Naive thymus-derived CD8-positive, alpha-beta T cell (primary cell): ENCODE results near the gene HABP2. TPM values are rescaled to one million over a fixed set of nuclear protein-coding genes. Genes with fewer than 3 reads are reported as not detected.

Source experiments
- ATAC-seq, 2 donors: fragments of 150-1000 bp; cut with Tn5 transposase in 1 of 2; sonication (Bioruptor Pico), chemical (Tn5 transposase) in 1 of 2; 1 replicate in 1 of 2; 2 replicates in 1 of 2; pipeline ENCODE4 v1.10.0; 2021; ENCODE audit warnings: mild to moderate bottlenecking in 2 of 2, moderate library complexity in 2 of 2
- POLR2A ChIA-PET: fragments of 350-600 bp; sonication (Branson Sonifier 250); formaldehyde crosslinking; loops from one replicate; lab custom pipeline; 2021; ENCODE audit warnings: antibody characterized with exemption; lab: Charles Lee
- DNase-seq, 10 donors: peaks; one replicate each; pipeline versions ENCODE4 v3.0.0 to v3.0.0-alpha.2; 2020 to 2022
- H3K27ac Mint-ChIP-seq, 10 donors: one replicate each; pipeline ENCODE4 v1.8.0; 2020 to 2022; ENCODE audit warnings: mild to moderate bottlenecking in 10 of 10, mixed read lengths in 10 of 10, moderate library complexity in 4 of 10, inconsistent platforms in 1 of 10
- H3K27me3 Mint-ChIP-seq, 5 donors: one replicate each; pipeline ENCODE4 v1.8.0; 2021 to 2022; ENCODE audit warnings: mixed read lengths in 5 of 5
- H3K36me3 Mint-ChIP-seq, 3 donors: one replicate each; pipeline ENCODE4 v1.8.0; 2020 to 2022; ENCODE audit warnings: mixed read lengths in 3 of 3, mild to moderate bottlenecking in 2 of 3, inconsistent platforms in 1 of 3
- H3K4me1 Mint-ChIP-seq, 4 donors: one replicate each; pipeline ENCODE4 v1.8.0; 2021 to 2022; ENCODE audit warnings: mixed read lengths in 4 of 4
- H3K4me3 Mint-ChIP-seq, 10 donors: one replicate each; pipeline ENCODE4 v1.8.0; 2020 to 2022; ENCODE audit warnings: mild to moderate bottlenecking in 10 of 10, mixed read lengths in 10 of 10, moderate library complexity in 6 of 10, inconsistent platforms in 1 of 10
- H3K9me3 Mint-ChIP-seq, 9 donors: one replicate each; pipeline ENCODE4 v1.8.0; 2020 to 2022; ENCODE audit warnings: mixed read lengths in 9 of 9, mild to moderate bottlenecking in 3 of 9, inconsistent platforms in 1 of 9, moderate library complexity in 1 of 9
- polyA plus RNA-seq, 3 donors: library from polyadenylated mRNA; unstranded; fragments of 300-500 nt; fragmentation: Illumina TruSeq; gene quantifications; one replicate each; pipeline ENCODE4 v1.2.3, GENCODE V29; 2021
- total RNA-seq, 8 experiments: library from RNA in 2 of 8; stranded (reverse) in 2 of 8; gene quantifications; one replicate each; pipeline ENCODE4 v1.2.3 and lab custom pipeline; 2021 to 2026

HABP2 gene
- total and polyA plus RNA-seq, 5 experiments from 2014 or later, result not detected

DNA sequence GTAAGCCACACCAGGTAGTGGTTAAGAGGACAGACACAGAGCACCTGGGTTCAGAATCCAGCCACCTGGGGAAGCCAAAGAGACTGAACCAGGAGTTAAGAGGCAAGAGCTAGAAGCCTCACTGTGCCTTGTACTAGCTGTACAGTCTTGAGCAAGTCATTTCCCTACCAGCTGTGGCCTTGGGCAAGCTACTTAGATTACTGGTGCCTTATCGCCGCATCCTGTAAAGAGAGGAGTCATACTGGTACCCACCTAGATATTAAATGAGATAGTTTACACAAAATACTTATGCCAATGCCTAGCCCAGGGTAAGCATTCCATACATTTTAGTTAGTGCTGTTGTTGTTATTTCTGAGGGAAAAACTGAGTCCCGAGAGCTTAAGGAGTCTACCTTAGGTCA is 47.7 kb downstream of the HABP2 start:
- ATAC-seq (no peak), DNase-seq (no peak)
- peaks cover 6 to 35% (median 7%) of the 10 kb centered on the region in 5 donors for H3K27me3 Mint-ChIP-seq
- H3K4me1 Mint-ChIP-seq, result no peaks in the 10 kb centered on the region
- no peak overlapping the region for H3K4me3 Mint-ChIP-seq
- H3K36me3 Mint-ChIP-seq, result no peaks in the 10 kb centered on the region
- POLR2A ChIA-PET, result no interaction called here
- H3K9me3 Mint-ChIP-seq, result peaks cover 0 to 6% (median 0%) of the 10 kb centered on the region in 9 donors
- H3K27ac Mint-ChIP-seq, result no peak overlapping the region

DNA sequence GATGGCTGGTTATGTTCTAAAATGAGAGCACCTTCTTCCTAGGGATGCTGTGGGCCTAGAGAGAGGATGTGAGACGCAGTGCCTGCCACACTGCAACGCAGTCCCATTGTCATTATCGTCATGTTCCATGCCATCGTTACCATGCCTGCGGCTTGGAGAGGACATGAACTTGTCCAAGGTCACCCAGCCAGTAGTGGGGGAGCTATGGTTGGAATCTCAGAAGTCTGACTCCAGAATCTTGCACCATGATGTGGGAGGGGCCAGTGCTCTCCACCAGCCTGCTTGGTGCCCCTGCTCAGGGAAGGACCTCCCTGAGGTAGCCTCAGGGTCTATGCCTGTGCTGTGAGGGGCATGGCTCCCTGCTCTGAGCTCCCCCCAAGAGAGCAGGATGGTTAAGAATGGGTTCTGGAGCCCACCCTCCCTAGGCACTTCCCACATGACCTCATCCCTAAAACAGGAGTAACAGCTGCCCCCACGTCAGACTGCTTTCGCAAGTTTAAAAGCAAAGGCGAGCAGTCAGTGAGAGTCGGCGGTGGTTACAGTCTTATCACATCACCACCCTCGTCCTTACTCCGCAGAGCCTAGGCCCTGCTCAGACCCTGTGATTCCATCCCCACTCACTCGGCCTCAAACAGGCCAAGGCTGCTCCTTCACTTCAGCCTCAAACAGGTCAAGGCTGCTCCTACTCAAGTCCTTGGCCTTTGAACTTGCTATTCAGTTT is 50.4 kb downstream of the HABP2 start:
- H3K27ac Mint-ChIP-seq, result no peak overlapping the region
- ATAC-seq (no peak), DNase-seq (no peak)
- peaks cover 0 to 6% (median 0%) of the 10 kb centered on the region in 9 donors for H3K9me3 Mint-ChIP-seq
- peaks cover 7 to 50% (median 10%) of the 10 kb centered on the region in 5 donors for H3K27me3 Mint-ChIP-seq
- POLR2A ChIA-PET, result no interaction called here
- H3K36me3 Mint-ChIP-seq, result no peaks in the 10 kb centered on the region
- no peak overlapping the region for H3K4me3 Mint-ChIP-seq
- no peaks in the 10 kb centered on the region for H3K4me1 Mint-ChIP-seq

DNA sequence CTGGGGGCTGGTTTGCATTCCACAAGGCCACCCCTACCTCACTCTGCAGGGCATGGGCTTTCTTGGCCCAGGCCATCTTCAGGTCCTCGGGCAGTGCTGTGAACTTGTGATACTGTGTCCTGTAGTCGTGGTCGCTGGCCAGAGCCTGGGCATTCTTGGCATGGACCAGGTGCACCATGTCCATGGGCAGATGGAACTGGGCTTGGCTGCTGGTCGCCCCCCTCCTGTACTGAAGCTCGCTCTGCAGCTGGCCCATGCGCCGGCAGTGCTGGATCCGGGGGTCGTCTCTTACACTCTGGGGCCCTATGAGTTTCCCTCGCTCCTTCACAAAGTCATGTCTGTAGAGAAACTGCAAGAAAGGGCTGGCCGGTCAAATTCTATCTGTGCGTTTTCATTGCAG is 51.7 kb downstream of the HABP2 start:
- H3K36me3 Mint-ChIP-seq, result no peaks in the 10 kb centered on the region
- POLR2A ChIA-PET, result no interaction called here
- peaks cover 0 to 6% (median 0%) of the 10 kb centered on the region in 9 donors for H3K9me3 Mint-ChIP-seq
- H3K27me3 Mint-ChIP-seq, result peaks cover 9 to 57% (median 12%) of the 10 kb centered on the region in 5 donors
- H3K4me1 Mint-ChIP-seq, result no peaks in the 10 kb centered on the region
- DNase-seq, result no peak
- H3K4me3 Mint-ChIP-seq, result no peak overlapping the region
- no peak for ATAC-seq
- no peak overlapping the region for H3K27ac Mint-ChIP-seq

DNA sequence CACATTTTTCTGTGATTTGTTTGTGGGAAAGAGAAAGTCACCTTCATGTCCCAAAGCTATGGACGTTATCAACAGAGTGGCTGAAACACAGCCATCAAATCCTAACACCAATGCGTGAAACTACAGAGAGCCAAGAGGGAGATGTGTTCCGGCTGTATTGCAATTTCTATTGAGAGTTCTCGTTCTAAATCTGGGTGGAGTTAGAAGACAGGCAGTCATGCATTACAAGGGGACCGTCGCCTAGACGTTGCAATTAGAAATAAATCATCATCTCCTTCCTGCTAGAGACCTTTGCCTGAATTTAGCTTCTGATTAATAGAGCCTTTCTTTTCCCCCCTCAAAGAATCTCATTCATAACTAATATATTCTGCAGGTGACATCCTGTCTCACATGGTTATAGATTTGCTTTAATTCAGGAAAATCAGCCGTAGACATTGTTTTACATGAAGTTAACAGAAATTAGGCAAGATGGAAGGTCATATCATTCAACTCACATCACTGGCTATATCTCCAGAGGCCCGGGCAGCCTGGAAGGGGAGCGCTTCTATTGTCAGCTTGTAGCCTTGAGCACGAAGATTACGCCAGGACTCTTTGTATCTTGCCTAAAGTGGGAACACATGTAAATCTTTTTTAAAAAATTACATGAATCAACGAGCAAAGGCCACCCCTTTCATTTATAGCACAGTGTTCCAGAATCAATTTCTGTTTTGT is 52.6 kb downstream of the HABP2 start:
- H3K4me1 Mint-ChIP-seq, result no peaks in the 10 kb centered on the region
- no peak for ATAC-seq
- H3K9me3 Mint-ChIP-seq, result peaks cover 0 to 6% (median 0%) of the 10 kb centered on the region in 9 donors
- no peak overlapping the region for H3K27ac Mint-ChIP-seq
- POLR2A ChIA-PET, result no interaction called here
- H3K4me3 Mint-ChIP-seq, result no peak overlapping the region
- peaks cover 10 to 51% (median 11%) of the 10 kb centered on the region in 5 donors for H3K27me3 Mint-ChIP-seq
- DNase-seq, result no peak
- H3K36me3 Mint-ChIP-seq, result no peaks in the 10 kb centered on the region

DNA sequence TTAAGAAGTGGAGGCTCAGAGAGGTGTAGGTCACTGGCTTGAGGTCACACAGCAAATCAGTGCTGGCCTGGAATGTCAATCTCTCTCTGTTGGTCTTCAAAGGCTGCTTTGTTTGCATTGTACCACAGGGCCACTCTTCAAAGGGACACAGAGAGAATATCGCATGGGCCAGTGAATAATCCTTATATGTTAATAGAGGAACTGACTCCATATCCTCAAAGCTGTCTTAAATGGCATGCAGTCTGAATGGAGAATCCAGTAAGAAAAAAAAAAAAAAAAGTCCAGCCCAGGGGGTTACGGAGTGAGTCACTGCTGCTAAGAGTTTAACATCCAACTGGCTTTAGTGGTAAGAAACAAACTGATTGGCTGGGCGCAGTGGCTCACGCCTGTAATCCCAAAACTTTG is 56.9 kb downstream of the HABP2 start:
- DNase-seq (no peak), ATAC-seq (no peak)
- H3K4me1 Mint-ChIP-seq, result no peaks in the 10 kb centered on the region
- H3K27ac Mint-ChIP-seq, result no peak overlapping the region
- no peaks in the 10 kb centered on the region for H3K36me3 Mint-ChIP-seq
- no peak overlapping the region for H3K4me3 Mint-ChIP-seq
- H3K9me3 Mint-ChIP-seq, result no peaks in the 10 kb centered on the region
- POLR2A ChIA-PET, result no interaction called here
- H3K27me3 Mint-ChIP-seq, result peaks cover 12 to 54% (median 19%) of the 10 kb centered on the region in 5 donors

DNA sequence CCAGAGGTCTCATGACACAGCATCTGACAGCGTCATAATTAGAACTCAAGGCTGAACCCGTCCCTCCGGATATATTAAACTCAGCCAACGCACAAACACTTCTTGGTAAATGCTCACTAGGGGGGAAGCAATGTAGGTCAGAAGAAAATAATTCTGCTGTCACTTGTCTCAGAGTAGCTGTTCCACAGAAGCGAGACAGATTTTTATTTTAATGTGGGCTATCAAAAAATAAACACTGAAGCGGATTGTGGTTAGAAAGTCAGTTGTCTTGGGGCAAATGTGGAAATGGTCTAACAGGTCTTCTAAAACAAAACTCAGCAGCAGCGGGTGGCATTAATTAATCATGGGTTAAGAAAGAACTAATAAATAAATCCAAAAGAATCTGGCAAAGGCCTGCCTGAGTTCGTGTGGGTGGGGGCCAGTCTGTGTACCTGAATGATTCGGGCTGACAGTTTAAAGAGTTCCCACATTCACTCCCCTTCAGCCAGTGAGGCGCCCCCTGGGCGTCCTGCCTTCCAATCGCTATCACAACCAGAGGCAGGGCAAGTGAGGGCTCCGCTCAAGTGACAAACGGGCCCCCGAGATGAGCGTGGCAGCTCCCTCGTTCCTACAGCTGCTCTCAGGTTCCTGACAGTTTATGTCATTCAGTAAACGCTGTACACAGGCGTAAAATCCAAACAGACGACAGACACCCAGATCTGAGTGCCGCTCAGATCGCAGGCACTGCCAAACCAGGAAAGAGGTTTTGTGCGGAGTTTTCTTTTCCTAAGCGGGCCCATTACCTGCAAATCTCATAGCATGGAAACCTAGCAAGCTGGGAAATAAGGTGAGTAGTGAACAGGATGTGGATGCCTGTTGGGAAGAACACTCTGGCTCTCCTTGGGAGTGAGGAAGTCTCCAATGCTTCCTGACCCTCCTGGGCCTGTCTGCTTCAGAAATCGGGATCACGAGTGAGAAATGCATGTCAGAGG is 58.1 kb downstream of the HABP2 start:
- H3K27me3 Mint-ChIP-seq, result peaks cover 12 to 54% (median 14%) of the 10 kb centered on the region in 5 donors
- H3K36me3 Mint-ChIP-seq, result no peaks in the 10 kb centered on the region
- no peak for ATAC-seq
- POLR2A ChIA-PET, result interaction anchor here (0.7 kb wide), 1 partner anchor 475 kb away, joined by 5 read pairs; no protein-coding TSS in a partner anchor
- no peaks in the 10 kb centered on the region for H3K4me1 Mint-ChIP-seq
- DNase-seq, result no peak
- H3K4me3 Mint-ChIP-seq, result no peak overlapping the region
- no peak overlapping the region for H3K27ac Mint-ChIP-seq
- no peaks in the 10 kb centered on the region for H3K9me3 Mint-ChIP-seq

DNA sequence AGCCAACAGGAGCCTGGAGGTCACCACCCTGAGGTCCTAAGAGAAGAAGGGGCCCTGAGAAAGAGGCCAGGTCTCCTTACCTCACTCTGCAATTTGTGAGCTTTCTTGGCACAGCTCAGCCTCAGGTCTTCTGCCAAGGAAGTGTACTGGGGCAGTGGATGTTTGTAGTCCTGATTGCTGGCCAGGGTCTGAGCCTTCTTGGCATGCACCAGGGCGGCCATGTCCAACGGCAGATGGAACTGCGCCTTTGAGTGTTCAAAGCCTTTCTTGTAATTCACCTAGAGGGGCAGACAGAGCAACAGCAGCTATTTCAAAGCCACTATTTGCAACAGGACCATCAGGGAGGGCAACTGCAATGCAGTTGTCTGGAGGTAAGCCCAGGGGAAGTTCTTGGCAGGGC is 59.3 kb downstream of the HABP2 start:
- peaks cover 20 to 60% (median 23%) of the 10 kb centered on the region in 5 donors for H3K27me3 Mint-ChIP-seq
- H3K36me3 Mint-ChIP-seq, result no peaks in the 10 kb centered on the region
- no peaks in the 10 kb centered on the region for H3K4me1 Mint-ChIP-seq
- no peak overlapping the region for H3K4me3 Mint-ChIP-seq
- ATAC-seq (no peak), DNase-seq (no peak)
- no peak overlapping the region for H3K27ac Mint-ChIP-seq
- POLR2A ChIA-PET, result no interaction called here
- no peaks in the 10 kb centered on the region for H3K9me3 Mint-ChIP-seq

DNA sequence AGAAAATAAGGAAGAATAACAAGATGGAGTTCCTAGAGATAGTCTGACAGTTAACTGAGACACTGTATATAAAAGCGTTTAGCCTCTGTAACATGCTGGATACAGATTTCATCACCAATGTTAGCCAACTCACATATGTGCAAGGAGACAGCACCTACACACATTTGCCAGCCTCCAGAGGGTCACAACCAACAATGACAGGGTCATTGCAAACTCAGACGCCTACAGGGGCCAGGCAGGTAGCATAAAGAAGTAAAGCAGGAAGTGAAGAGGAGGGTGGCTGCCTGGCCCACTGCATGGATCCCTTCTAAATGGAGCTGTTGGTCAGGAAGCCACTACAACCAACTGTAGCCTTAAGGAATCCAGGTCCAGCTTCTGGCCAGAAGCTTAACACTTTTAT is 60.6 kb downstream of the HABP2 start:
- no peak overlapping the region for H3K27ac Mint-ChIP-seq
- H3K27me3 Mint-ChIP-seq, result peaks cover 14 to 60% (median 26%) of the 10 kb centered on the region in 5 donors
- no peak for DNase-seq
- ATAC-seq, result no peak
- no peaks in the 10 kb centered on the region for H3K9me3 Mint-ChIP-seq
- POLR2A ChIA-PET, result no interaction called here
- H3K4me3 Mint-ChIP-seq, result no peak overlapping the region
- no peaks in the 10 kb centered on the region for H3K36me3 Mint-ChIP-seq
- no peaks in the 10 kb centered on the region for H3K4me1 Mint-ChIP-seq

DNA sequence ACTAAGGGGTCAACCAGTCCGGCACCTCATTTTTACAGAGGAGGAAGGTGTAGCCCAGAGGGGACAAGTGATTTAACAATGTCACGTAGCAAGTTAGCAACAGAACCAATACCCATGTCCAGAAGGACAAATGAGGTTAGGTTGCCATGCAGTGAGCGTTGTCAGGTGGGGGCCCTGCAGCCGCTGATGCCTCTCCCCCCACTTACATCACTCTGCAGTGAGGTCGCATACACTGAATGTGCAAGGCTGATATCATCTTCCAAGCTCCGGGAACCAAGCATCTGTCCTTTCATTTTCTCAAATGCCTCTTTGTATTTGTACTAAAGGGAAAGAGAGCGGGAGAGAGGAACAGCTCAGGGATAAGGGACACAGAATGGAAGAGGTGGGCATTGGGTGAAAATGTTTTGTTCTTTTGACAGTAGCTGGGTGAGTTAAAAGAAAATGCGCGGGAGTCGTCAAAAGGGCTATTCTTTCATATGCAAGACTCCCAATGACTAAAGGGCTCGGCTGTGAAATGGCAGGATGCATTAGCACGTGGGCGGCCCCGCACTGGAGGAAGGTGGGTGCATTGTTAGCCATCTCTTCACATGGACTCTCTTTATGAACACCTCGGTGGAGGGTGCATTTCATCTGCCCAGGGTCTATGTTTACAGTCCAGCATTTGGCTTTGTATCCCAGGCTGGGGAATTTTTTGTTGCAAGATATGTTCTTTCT is 61.3 kb downstream of the HABP2 start:
- ATAC-seq, result no peak
- no peaks in the 10 kb centered on the region for H3K36me3 Mint-ChIP-seq
- H3K4me3 Mint-ChIP-seq, result no peak overlapping the region
- H3K27me3 Mint-ChIP-seq, result peaks cover 13 to 60% (median 29%) of the 10 kb centered on the region in 5 donors
- POLR2A ChIA-PET, result no interaction called here
- DNase-seq, result no peak
- no peaks in the 10 kb centered on the region for H3K4me1 Mint-ChIP-seq
- H3K9me3 Mint-ChIP-seq, result no peaks in the 10 kb centered on the region
- H3K27ac Mint-ChIP-seq, result no peak overlapping the region

DNA sequence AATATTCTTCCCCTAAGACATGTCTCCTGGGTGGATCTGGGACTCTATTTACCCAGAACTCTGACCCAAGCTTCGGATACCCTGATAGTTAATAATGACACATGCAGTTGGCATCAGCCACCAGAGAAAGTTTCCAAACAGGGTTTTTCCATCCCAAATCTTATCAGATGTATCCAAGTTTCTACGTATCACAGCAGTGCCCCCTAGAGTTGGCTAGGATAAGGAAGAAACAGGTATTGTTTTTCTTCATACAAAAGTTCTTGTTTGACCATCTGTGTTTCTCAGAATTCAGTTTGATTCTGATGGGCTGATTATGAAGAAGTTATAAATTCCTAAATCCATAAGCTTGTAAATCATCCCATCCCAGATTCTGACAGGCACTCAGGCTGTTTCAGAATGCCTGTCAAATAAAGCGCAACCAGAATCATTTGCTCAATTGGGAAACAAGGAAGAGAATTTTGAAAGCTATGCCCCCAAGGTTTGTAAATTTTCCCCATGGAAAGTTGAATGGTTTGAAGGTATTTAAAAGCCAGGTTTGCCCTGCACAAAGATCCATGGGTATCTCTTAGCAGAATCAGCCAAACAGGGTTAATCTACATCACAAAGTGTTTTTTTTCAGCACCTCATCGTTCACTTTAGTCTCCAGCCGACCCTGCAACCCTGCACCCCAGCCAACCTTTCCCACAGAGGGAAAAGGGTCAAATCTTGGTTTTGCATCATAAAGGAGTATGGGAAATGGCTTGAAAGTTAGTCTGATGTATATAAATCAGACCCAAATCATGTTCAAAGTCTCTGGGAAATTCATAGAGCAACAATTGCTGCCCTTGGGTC is 63.6 kb downstream of the HABP2 start:
- DNase-seq, result no peak
- no peaks in the 10 kb centered on the region for H3K36me3 Mint-ChIP-seq
- H3K4me3 Mint-ChIP-seq, result no peak overlapping the region
- POLR2A ChIA-PET, result no interaction called here
- H3K9me3 Mint-ChIP-seq, result no peaks in the 10 kb centered on the region
- peaks cover 15 to 75% (median 27%) of the 10 kb centered on the region in 5 donors for H3K27me3 Mint-ChIP-seq
- H3K27ac Mint-ChIP-seq, result peak overlapping the region in 1 of 10 donors; percentile 10
- no peak for ATAC-seq
- H3K4me1 Mint-ChIP-seq, result no peaks in the 10 kb centered on the region

DNA sequence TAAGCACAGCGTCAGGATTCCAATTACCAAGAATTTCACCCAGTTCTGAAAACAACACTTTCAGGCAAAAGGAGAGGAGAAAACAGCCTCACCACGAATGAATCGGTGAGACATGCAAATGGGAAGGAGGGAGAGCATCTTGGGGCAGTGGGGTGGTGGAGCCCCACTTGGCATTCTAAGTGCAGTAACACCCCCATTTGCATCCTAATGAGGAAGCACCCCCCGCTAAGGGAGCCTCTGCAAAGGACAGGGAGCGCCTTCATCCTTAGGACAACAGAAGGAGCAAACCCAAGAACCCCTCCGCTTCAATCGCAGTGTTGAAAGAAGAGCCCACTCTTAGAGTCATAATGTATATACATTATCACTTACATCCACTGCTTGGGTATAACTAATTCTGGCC is 64.2 kb downstream of the HABP2 start:
- Mint-ChIP-seq H3K9me3 (no peaks in the 10 kb centered on the region), H3K4me1 (no peaks in the 10 kb centered on the region), H3K36me3 (no peaks in the 10 kb centered on the region), H3K27me3 (peaks cover 15 to 78% (median 27%) of the 10 kb centered on the region in 5 donors), H3K4me3 (no peak overlapping the region), H3K27ac (no peak overlapping the region)
- ATAC-seq, result no peak
- POLR2A ChIA-PET, result no interaction called here
- no peak for DNase-seq
